Hematopoietic multipotent progenitor cell (in vitro differentiated cells): ENCODE data around the gene C7. TPM values are rescaled to one million over a fixed set of nuclear protein-coding genes. Genes with fewer than 3 reads are reported as not detected.
"Not testable (repeated sequence)": the region's sequence is repeated elsewhere in the genome, so short reads cannot be mapped to it uniquely, and the experiment has no call there.

Experiments
- DNase-seq, 3 donors: peaks; one replicate each; pipeline ENCODE4 v3.0.0-alpha.2; 2011 to 2015; ENCODE audit warnings: low read depth in 2 of 3, low spot score in 2 of 3
- small RNA-seq: library from RNA; depleted of rRNA; stranded (forward); fragments of <200 nt; gene quantifications from one replicate; pipeline ENCODE3, GENCODE V24; 2012
- total RNA-seq: library from RNA; depleted of rRNA; stranded (reverse); fragments of >200 nt; gene quantifications from one replicate; pipeline ENCODE4 v1.2.3, GENCODE V29; 2012

Gene C7
- total RNA-seq, 1 donor, result not detected

GRCh38 chr5:40988746-40989510 is 79.6 kb downstream of the C7 start:
- no peak for DNase-seq

GRCh38 chr5:40991168-40991980 is 82.1 kb downstream of the C7 start:
- no peak for DNase-seq

DNA sequence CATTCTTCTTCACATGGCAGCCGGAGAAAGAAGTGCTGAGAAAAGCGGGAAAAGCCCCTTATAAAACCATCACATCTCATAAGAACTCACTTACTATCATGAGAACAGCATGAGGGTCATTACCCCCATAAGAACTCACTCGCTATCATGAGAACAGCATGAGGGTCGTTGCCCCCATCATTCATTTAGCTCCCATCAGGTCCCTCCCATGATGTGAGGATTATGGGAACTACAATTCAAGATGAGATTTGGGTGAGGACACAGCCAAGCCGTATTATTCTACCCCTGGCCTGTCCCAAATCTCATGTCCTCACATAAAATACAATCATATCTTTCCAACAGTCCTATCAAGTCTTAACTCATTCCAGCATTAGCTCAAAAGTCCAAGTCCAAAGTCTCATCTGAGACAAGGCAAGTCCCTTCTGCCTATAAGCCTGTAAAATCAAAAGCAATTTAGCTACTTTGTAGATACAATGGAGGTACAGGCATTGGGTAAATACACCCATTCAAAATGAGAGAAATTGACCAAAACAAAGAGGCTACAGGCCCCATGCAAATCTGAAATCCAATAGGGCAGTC is 82.8 kb downstream of the C7 start:
- DNase-seq, result no peak

DNA sequence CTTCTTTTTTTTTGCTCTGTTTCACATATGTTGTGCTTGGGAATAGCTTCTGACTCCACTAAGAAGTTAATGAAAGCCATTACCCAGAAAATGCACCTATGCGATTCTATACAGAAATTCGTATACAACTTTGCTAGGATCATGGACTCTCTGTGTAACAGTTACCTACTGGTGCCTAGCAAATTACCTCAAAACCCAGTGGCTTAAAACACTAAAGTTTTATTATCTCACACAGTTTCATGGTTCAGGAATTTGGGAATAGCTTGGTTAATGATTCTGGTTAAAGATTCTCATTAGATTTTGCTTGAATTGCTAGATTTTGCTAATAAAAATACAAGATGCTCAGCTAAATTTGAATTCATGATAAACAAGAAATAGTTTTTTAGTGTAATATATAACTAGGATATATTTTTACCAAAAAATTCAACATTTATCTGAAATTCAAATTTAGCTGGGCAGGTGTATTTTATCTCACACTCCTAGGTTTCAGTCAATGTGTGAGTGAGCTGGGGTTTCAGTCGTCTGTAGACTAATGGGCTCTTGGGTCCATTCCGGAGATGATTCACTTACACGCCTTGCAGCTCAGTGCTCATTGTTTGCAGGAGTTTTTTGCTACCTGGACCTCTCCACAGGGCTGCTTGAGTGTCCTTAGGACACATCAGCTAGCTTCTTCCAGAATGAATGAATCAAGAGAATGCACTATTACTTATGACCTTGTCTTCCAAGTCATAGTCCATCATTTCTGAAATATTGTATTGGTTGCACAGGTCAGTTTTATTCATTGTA is 86.7 kb downstream of the C7 start:
- no peak for DNase-seq

- no peak for DNase-seq
Measured at GRCh38 chr5:40999142-40999541, 89.8 kb downstream of the C7 start.

- no peak for DNase-seq
Measured at GRCh38 chr5:40999966-41000365, 90.7 kb downstream of the C7 start.

- no peak for DNase-seq
Measured at GRCh38 chr5:41003670-41004376, 94.5 kb downstream of the C7 start.

- no peak for DNase-seq
Measured at GRCh38 chr5:41004931-41005330, 95.6 kb downstream of the C7 start.

DNA sequence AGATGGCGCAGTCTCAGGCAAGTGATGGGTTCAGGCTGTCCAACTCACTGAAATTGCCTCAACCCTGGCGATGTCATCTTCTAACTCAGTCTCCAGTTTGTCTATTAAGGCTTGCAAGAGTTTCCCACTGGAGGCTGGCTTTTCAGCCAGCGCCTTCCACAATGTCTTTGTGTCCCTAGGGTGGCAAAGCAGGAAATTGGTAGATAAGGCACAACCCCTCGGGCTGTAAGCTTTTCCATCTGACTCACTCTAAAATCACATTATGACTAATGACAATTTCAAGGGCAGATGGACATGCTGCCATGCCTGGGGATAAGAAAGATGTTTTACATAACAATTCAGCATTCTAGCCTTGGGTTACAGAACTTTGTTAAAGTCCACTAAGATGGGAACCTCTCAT is 99.9 kb downstream of the C7 start:
- DNase-seq, result no peak

- no peak for DNase-seq
Measured at GRCh38 chr5:41010572-41010971, 101.3 kb downstream of the C7 start.

GRCh38 chr5:41012318-41012717 is 103.0 kb downstream of the C7 start:
- DNase-seq, result no peak

GRCh38 chr5:41022600-41022999 is 113.3 kb downstream of the C7 start:
- DNase-seq, result not testable (repeated sequence)

Small RNA genes lying within 50 kb of the gene (small RNA-seq; reads per million reads assigned to genes)
- gene AC114967.1 (not detected), gene RNU7-161P (not detected)

Other genes with a start within 250 kb of the C7 start
- gene PTGER4, start 229.6 kb upstream of the C7 start, total RNA-seq, result 323 TPM
- 3.8 TPM for gene TTC33, start 153.5 kb upstream of the C7 start, total RNA-seq
- 27.5 TPM for gene PRKAA1, start 111.1 kb upstream of the C7 start, total RNA-seq
- 101 TPM for gene RPL37, start 74.3 kb upstream of the C7 start, total RNA-seq
- gene CARD6, start 68.1 kb upstream of the C7 start, total RNA-seq, result 4.3 TPM
- not detected for gene MROH2B, start 161.8 kb downstream of the C7 start, total RNA-seq